ENCODE results near the gene APOL6. TPM values are rescaled to one million over a fixed set of nuclear protein-coding genes. Genes with fewer than 3 reads are reported as not detected.

The APOL6 gene
- total and polyA plus RNA-seq, 2 donors (not counting 3 experiments of a cell fraction or from before 2014, with no cell fraction given) = 0.33 to 3.0 TPM

- no peak overlapping the region for H3K27ac ChIP-seq (ENCODE audit: insufficient read depth, low read depth, low read length)
- no TSS peak for BruUV-seq (replicated peaks)
- H2AFZ ChIP-seq (ENCODE audit: low read depth, low read length) = no peak overlapping the region
- POLR2A ChIA-PET = no interaction called here
- H3K9me3 ChIP-seq (replicated peaks; ENCODE audit: control insufficient read depth, insufficient read depth, low read length) = no peaks in the 10 kb centered on the region
- no peaks in the 10 kb centered on the region for H3K79me2 ChIP-seq (ENCODE audit: control insufficient read depth, insufficient read depth, low read length)
- H4K20me1 ChIP-seq (replicated peaks; ENCODE audit: control insufficient read depth, extremely low read depth, insufficient read depth, low read length) = no peaks in the 10 kb centered on the region
- H3K4me3 ChIP-seq (replicated peaks in 1 of 3; ENCODE audit: insufficient read depth in 1 of 3, low read depth in 1 of 3, low read length in 3 of 3) = no peak overlapping the region
- H3K27me3 ChIP-seq (ENCODE audit: control insufficient read depth in 2 of 2, insufficient read depth in 2 of 2, low read length in 2 of 2) = peaks cover 0 to 4% of the 10 kb centered on the region in 2 experiments
- intact Hi-C loops (cut with micrococcal nuclease) (no loop called here), dilution Hi-C loops (cut with MboI; ENCODE audit: extremely low pct_ligation_motif_present, low sequenced_read_pairs) (no loop called here)
- no peak overlapping the region for H3K9ac ChIP-seq (replicated peaks; ENCODE audit: extremely low read depth, insufficient read depth, low read length)
- no peaks in the 10 kb centered on the region for H3K9me1 ChIP-seq (replicated peaks; ENCODE audit: control insufficient read depth, extremely low read depth, insufficient read depth, low read length)
- no peak for FAIRE-seq
- H3K36me3 ChIP-seq (ENCODE audit: control insufficient read depth in 2 of 2, extremely low read depth in 1 of 2, insufficient read depth in 2 of 2, low read length in 2 of 2) = no peaks in the 10 kb centered on the region
- TF ChIP-seq POLR2AphosphoS5 (IDR thresholded peaks at IDR 0.05; ENCODE audit: insufficient read depth, low read depth, low read length) = no peak
- TF ChIP-seq MYC (IDR thresholded peaks at IDR 0.05; ENCODE audit: low read depth, low read length) = no peak
- no peak for TF ChIP-seq FOS (IDR thresholded peaks at IDR 0.05; ENCODE audit: borderline replicate concordance, insufficient read depth, low read length)
- no peak for TF ChIP-seq JUN (IDR thresholded peaks at IDR 0.05; ENCODE audit: borderline replicate concordance, insufficient read depth, insufficient read length, low read depth)
- no peak for TF ChIP-seq POLR2A (IDR thresholded peaks at IDR 0.05; ENCODE audit: low read depth, low read length)
- TF ChIP-seq MAX (IDR thresholded peaks at IDR 0.05; ENCODE audit: insufficient read depth, insufficient read length) = no peak
- H3K4me2 ChIP-seq (ENCODE audit: insufficient read depth, low read length) = no peak overlapping the region
- CTCF ChIA-PET = interaction anchor here (1.1 kb wide), 1 partner anchor 377 kb away, joined by 4 read pairs; no protein-coding TSS in a partner anchor
- DNase-seq (ENCODE audit: low read depth, low spot score) = no peak
- no peaks in the 10 kb centered on the region for H3K4me1 ChIP-seq (ENCODE audit: control insufficient read depth, extremely low read depth, insufficient read depth, low read length)
These were observed 40.8 kb downstream of the APOL6 start for GRCh38 chr22:35688913-35689675.

- dilution Hi-C loops (cut with MboI; ENCODE audit: extremely low pct_ligation_motif_present, low sequenced_read_pairs) = no loop called here
- Histone ChIP-seq H3K9me1 (replicated peaks; ENCODE audit: control insufficient read depth, extremely low read depth, insufficient read depth, low read length) (no peaks in the 10 kb centered on the region), H3K79me2 (ENCODE audit: control insufficient read depth, insufficient read depth, low read length) (no peaks in the 10 kb centered on the region), H3K9me3 (replicated peaks; ENCODE audit: control insufficient read depth, insufficient read depth, low read length) (no peaks in the 10 kb centered on the region), H3K27ac (ENCODE audit: insufficient read depth, low read depth, low read length) (no peak overlapping the region), H3K4me3 (replicated peaks in 1 of 3; ENCODE audit: insufficient read depth in 1 of 3, low read depth in 1 of 3, low read length in 3 of 3) (no peak overlapping the region), H4K20me1 (replicated peaks; ENCODE audit: control insufficient read depth, extremely low read depth, insufficient read depth, low read length) (no peaks in the 10 kb centered on the region), H3K4me2 (ENCODE audit: insufficient read depth, low read length) (no peak overlapping the region), H3K36me3 (ENCODE audit: control insufficient read depth in 2 of 2, extremely low read depth in 1 of 2, insufficient read depth in 2 of 2, low read length in 2 of 2) (no peaks in the 10 kb centered on the region), H3K27me3 (ENCODE audit: control insufficient read depth in 2 of 2, insufficient read depth in 2 of 2, low read length in 2 of 2) (peaks cover 0 to 4% of the 10 kb centered on the region in 2 experiments), H3K4me1 (ENCODE audit: control insufficient read depth, extremely low read depth, insufficient read depth, low read length) (no peaks in the 10 kb centered on the region), H2AFZ (ENCODE audit: low read depth, low read length) (no peak overlapping the region), H3K9ac (replicated peaks; ENCODE audit: extremely low read depth, insufficient read depth, low read length) (no peak overlapping the region)
- CTCF ChIA-PET = interaction anchor here (0.6 to 1.3 kb wide), 10 partner anchors 8 to 979 kb away, joined by 3 to 4 read pairs (median 3); partner anchors contain the start of gene APOL6
- DNase-seq (ENCODE audit: low read depth, low spot score) (no peak), FAIRE-seq (no peak)
- POLR2A ChIA-PET = no interaction called here
- BruUV-seq (replicated peaks) = no TSS peak
- TF ChIP-seq EZH2 (IDR thresholded peaks at IDR 0.05; ENCODE audit: borderline replicate concordance, low read depth, low read length, severe bottlenecking) (no peak), MYC (IDR thresholded peaks at IDR 0.05; ENCODE audit: low read depth, low read length) (no peak), JUN (IDR thresholded peaks at IDR 0.05; ENCODE audit: borderline replicate concordance, insufficient read depth, insufficient read length, low read depth) (no peak), POLR2AphosphoS5 (IDR thresholded peaks at IDR 0.05; ENCODE audit: insufficient read depth, low read depth, low read length) (no peak), GATA2 (IDR thresholded peaks at IDR 0.05; ENCODE audit: insufficient read depth, insufficient read length, low read depth, low read length) (no peak), POLR2A (IDR thresholded peaks at IDR 0.05; ENCODE audit: low read depth, low read length) (no peak), FOS (IDR thresholded peaks at IDR 0.05; ENCODE audit: borderline replicate concordance, insufficient read depth, low read length) (no peak), CTCF (IDR thresholded peaks at IDR 0.05; ENCODE audit: extremely low read depth in 1 of 2, insufficient read depth in 1 of 2, low read depth in 1 of 2, low read length in 2 of 2) (no peak), MAX (IDR thresholded peaks at IDR 0.05; ENCODE audit: insufficient read depth, insufficient read length) (no peak)
- intact Hi-C loops (cut with micrococcal nuclease) = no loop called here
These were observed 41.8 kb downstream of the APOL6 start for GRCh38 chr22:35690001-35690400.
